ENCODE results near the gene CEBPB. TPM values are rescaled to one million over a fixed set of nuclear protein-coding genes. Genes with fewer than 3 reads are reported as not detected.
"Not testable (repeated sequence)": the region's sequence is repeated elsewhere in the genome, so short reads cannot be mapped to it uniquely, and the experiment has no call there.

Gene CEBPB
- total RNA-seq, 1 experiment from 2014 or later: 22.6 TPM

DNA sequence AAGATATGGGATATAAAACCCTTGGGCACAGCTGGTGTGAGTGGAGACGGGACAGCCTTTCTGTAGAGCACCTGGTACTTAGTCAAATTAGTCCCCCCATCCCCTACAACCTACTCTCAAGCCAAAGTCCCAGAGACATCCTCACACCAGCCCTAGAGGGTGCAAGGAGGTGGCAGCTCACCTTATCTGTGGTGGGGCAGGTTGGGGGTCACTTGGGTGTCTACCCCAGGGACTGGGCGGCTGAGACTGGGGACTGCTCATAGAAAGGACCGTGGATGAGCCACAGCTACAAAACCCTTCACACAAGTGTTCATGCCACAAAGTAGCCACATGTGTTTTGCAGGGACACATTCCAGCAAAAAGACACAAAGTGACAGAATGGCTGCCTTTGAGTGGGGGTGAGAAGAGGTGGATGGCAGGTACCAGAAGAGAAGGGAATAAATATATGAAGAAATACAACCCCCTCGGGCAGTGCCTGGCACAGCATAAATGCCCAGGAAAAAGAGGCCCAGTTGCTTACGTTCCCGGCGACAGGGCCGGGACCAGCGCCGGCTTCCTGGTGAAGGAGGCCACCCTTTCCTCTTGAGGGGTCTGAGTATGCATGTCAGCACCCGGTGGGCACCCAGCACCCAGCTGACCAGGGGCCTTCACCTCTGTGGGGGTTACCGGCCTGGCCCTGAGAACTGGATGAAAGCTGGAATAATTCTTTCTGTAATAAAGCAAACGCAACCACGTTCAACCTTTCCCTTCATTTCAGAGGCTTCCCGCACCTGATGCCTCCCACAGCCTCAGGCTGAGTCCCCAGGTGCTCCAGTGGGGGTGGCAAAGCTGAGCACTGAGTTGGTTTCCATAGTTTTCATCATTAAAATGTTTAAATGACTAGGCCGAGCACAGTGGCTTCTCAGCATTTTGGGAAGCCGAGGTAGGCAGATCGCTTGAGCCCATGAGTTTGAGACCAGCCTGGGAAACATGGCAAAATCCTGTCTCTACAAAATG lies 14.4 kb upstream of the CEBPB start:
- Histone ChIP-seq H2BK15ac (ENCODE audit: low read depth, low read length) (no peak overlapping the region), H2BK5ac (ENCODE audit: insufficient read length, low read length) (no peak overlapping the region), H3K79me1 (ENCODE audit: insufficient read depth, low read depth, low read length, poor library complexity, severe bottlenecking) (no peaks in the 10 kb centered on the region), H3K23ac (ENCODE audit: insufficient read length, low read depth, low read length) (no peak overlapping the region), H2BK12ac (ENCODE audit: insufficient read length, low read depth, low read length) (no peak overlapping the region), H3K4ac (ENCODE audit: low read depth, low read length) (no peak overlapping the region), H3K56ac (ENCODE audit: insufficient read length, low read depth, low read length) (no peak overlapping the region), H3K4me1 (ENCODE audit: insufficient read depth, low read length) (no peaks in the 10 kb centered on the region), H4K20me1 (ENCODE audit: control insufficient read depth, insufficient read depth, insufficient read length) (no peaks in the 10 kb centered on the region), H2BK120ac (ENCODE audit: low read depth, low read length, poor library complexity, severe bottlenecking) (no peak overlapping the region), H4K8ac (replicated peaks; ENCODE audit: insufficient read length, low read depth, low read length) (no peak overlapping the region), H3K9me3 (ENCODE audit: control insufficient read depth, low read depth, low read length) (no peaks in the 10 kb centered on the region), H3K23me2 (ENCODE audit: insufficient read length, low read depth, low read length, poor library complexity, severe bottlenecking) (peaks cover 12% of the 10 kb centered on the region), H3T11ph (ENCODE audit: low read length) (no peak overlapping the region), H4K5ac (ENCODE audit: insufficient read length, low read depth, low read length) (no peak overlapping the region), H3K27ac (ENCODE audit: insufficient read length, low read depth, low read length) (no peak overlapping the region), H3K18ac (ENCODE audit: insufficient read length, low read depth, low read length) (no peak overlapping the region), H2AK5ac (ENCODE audit: insufficient read length, low read length) (no peak overlapping the region), H3K14ac (ENCODE audit: insufficient read depth, low read length) (no peak overlapping the region), H3K27me3 (ENCODE audit: insufficient read depth, low read length) (no peaks in the 10 kb centered on the region), H3K79me2 (ENCODE audit: insufficient read depth, low read length) (no peaks in the 10 kb centered on the region), H3K4me2 (ENCODE audit: insufficient read depth, insufficient read length, low read length) (no peak overlapping the region), H4K91ac (ENCODE audit: insufficient read length, low read depth, low read length) (no peak overlapping the region), H3K9ac (ENCODE audit: extremely low read depth, insufficient read length, low read length) (no peak overlapping the region), H2BK20ac (ENCODE audit: low read depth, low read length, poor library complexity, severe bottlenecking) (no peak overlapping the region), H2AFZ (ENCODE audit: low read length) (no peak overlapping the region)
- TF ChIP-seq, protein P1, sequence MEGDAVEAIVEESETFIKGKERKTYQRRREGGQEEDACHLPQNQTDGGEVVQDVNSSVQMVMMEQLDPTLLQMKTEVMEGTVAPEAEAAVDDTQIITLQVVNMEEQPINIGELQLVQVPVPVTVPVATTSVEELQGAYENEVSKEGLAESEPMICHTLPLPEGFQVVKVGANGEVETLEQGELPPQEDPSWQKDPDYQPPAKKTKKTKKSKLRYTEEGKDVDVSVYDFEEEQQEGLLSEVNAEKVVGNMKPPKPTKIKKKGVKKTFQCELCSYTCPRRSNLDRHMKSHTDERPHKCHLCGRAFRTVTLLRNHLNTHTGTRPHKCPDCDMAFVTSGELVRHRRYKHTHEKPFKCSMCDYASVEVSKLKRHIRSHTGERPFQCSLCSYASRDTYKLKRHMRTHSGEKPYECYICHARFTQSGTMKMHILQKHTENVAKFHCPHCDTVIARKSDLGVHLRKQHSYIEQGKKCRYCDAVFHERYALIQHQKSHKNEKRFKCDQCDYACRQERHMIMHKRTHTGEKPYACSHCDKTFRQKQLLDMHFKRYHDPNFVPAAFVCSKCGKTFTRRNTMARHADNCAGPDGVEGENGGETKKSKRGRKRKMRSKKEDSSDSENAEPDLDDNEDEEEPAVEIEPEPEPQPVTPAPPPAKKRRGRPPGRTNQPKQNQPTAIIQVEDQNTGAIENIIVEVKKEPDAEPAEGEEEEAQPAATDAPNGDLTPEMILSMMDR (conservative IDR thresholded peaks at IDR 0.05): no peak
- no peak overlapping the region for H3K4me3 Mint-ChIP-seq
- H3K9me3 Mint-ChIP-seq: no peaks in the 10 kb centered on the region
- no peaks in the 10 kb centered on the region for H3K27me3 Mint-ChIP-seq (ENCODE audit: low read depth)
- H3K4me1 Mint-ChIP-seq: peaks cover 15 to 25% of the 10 kb centered on the region in 2 experiments
- DNase-seq: no peak
- no CpG with 5 or more reads among the region's 18 CpGs for WGBS (ENCODE audit: extremely low coverage, insufficient read length, low lambda C conversion rate)
- peaks cover 0 to 4% (median 1%) of the 10 kb centered on the region in 3 experiments; a peak in 3 of 7 replicates for H3K36me3 Mint-ChIP-seq (ENCODE audit: insufficient read depth in 1 of 3, low read depth in 3 of 3)
- no peak overlapping the region for H3K27ac Mint-ChIP-seq

DNA sequence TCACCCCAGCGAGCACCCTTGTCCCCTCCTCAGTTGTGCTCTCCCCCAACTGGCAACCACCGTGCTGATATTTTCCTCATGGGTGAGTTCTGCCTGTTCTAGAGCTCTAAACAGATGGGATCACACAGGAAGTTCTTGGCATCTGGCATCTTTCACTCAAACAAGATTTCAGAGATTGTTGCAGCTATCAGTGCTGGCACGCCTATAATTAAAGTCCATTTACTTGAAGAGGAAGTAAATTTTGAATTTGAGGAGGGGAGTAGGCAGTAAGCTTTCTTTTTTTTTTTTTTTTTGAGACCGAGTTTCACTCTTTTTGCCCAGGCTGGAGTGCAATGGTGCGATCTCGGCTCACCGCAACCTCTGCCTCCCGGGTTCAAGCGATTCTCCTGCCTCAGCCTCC lies 12.0 kb upstream of the CEBPB start:
- WGBS (ENCODE audit: extremely low coverage, insufficient read length, low lambda C conversion rate): no CpG with 5 or more reads among the region's 9 CpGs

More for the DNA sequence above, 12.0 kb upstream of the CEBPB start:
- not testable (repeated sequence) for H2AFZ ChIP-seq (ENCODE audit: low read length); H4K91ac ChIP-seq (ENCODE audit: insufficient read length, low read depth, low read length); DNase-seq; H3K23me2 ChIP-seq (ENCODE audit: insufficient read length, low read depth, low read length, poor library complexity, severe bottlenecking); H3K9ac ChIP-seq (ENCODE audit: extremely low read depth, insufficient read length, low read length); H3K14ac ChIP-seq (ENCODE audit: insufficient read depth, low read length); H3K56ac ChIP-seq (ENCODE audit: insufficient read length, low read depth, low read length); H2BK20ac ChIP-seq (ENCODE audit: low read depth, low read length, poor library complexity, severe bottlenecking); H3K4me2 ChIP-seq (ENCODE audit: insufficient read depth, insufficient read length, low read length); H3K9me3 ChIP-seq (ENCODE audit: control insufficient read depth, low read depth, low read length); H2BK5ac ChIP-seq (ENCODE audit: insufficient read length, low read length); H3T11ph ChIP-seq (ENCODE audit: low read length); H3K4me1 ChIP-seq (ENCODE audit: insufficient read depth, low read length); H2BK120ac ChIP-seq (ENCODE audit: low read depth, low read length, poor library complexity, severe bottlenecking); H3K4ac ChIP-seq (ENCODE audit: low read depth, low read length); H3K27me3 Mint-ChIP-seq (ENCODE audit: low read depth); H3K27me3 ChIP-seq (ENCODE audit: insufficient read depth, low read length); H3K79me2 ChIP-seq (ENCODE audit: insufficient read depth, low read length); H3K9me3 Mint-ChIP-seq; H3K27ac ChIP-seq (ENCODE audit: insufficient read length, low read depth, low read length); H4K5ac ChIP-seq (ENCODE audit: insufficient read length, low read depth, low read length); H2BK15ac ChIP-seq (ENCODE audit: low read depth, low read length); H3K18ac ChIP-seq (ENCODE audit: insufficient read length, low read depth, low read length); H3K23ac ChIP-seq (ENCODE audit: insufficient read length, low read depth, low read length); H2BK12ac ChIP-seq (ENCODE audit: insufficient read length, low read depth, low read length); H3K79me1 ChIP-seq (ENCODE audit: insufficient read depth, low read depth, low read length, poor library complexity, severe bottlenecking); H3K36me3 Mint-ChIP-seq (ENCODE audit: insufficient read depth in 1 of 3, low read depth in 3 of 3); H4K8ac ChIP-seq (replicated peaks; ENCODE audit: insufficient read length, low read depth, low read length); H2AK5ac ChIP-seq (ENCODE audit: insufficient read length, low read length); H4K20me1 ChIP-seq (ENCODE audit: control insufficient read depth, insufficient read depth, insufficient read length); H3K4me3 Mint-ChIP-seq
- peak overlapping the region in 2 of 3 experiments; percentile 41 to 59; a peak in 2 of 7 replicates for H3K27ac Mint-ChIP-seq
- peaks cover 4 to 11% of the 10 kb centered on the region in 2 experiments for H3K4me1 Mint-ChIP-seq
